ENCODE measurements around the gene GNG2.

GRCh38 chr14:52006361-52006760 is 145.9 kb downstream of the GNG2 start:
- TF ChIP-seq CTCF (IDR thresholded peaks at IDR 0.05): no peak
- TF ChIP-seq EZH2phosphoT487 (IDR thresholded peaks at IDR 0.05): no peak
- TF ChIP-seq EZH2 (IDR thresholded peaks at IDR 0.05): no peak

All from neural progenitor cell (in vitro differentiated cells).